Measurements from ENCODE around the gene R3HDM2.

Gene R3HDM2

GRCh38 chr12:57452937-57453509 is 22.2 kb upstream of the R3HDM2 start:
- TF ChIP-seq CTCF (IDR thresholded peaks at IDR 0.05; ENCODE audit: low read depth, low read length, missing control alignments) = peak; percentile 96
- no peak overlapping the region for H3K4me3 ChIP-seq (ENCODE audit: low read depth, low read length)
- DNase-seq (ENCODE audit: low read depth) = no peak

- no peak overlapping the region for H3K4me3 ChIP-seq (ENCODE audit: low read depth, low read length)
- DNase-seq (ENCODE audit: low read depth) = no peak
- TF ChIP-seq CTCF (IDR thresholded peaks at IDR 0.05; ENCODE audit: low read depth, low read length, missing control alignments) = no peak
These were observed 21.5 kb upstream of the R3HDM2 start for GRCh38 chr12:57452181-57452936.

GRCh38 chr12:57451233-57451778 is 20.5 kb upstream of the R3HDM2 start:
- no peak for TF ChIP-seq CTCF (IDR thresholded peaks at IDR 0.05; ENCODE audit: low read depth, low read length, missing control alignments)
- no peak for DNase-seq (ENCODE audit: low read depth)
- no peak overlapping the region for H3K4me3 ChIP-seq (ENCODE audit: low read depth, low read length)

GRCh38 chr12:57450057-57450456 is 19.2 kb upstream of the R3HDM2 start:
- no peak overlapping the region for H3K4me3 ChIP-seq (ENCODE audit: low read depth, low read length)
- TF ChIP-seq CTCF (IDR thresholded peaks at IDR 0.05; ENCODE audit: low read depth, low read length, missing control alignments) = no peak
- DNase-seq (ENCODE audit: low read depth) = no peak

GRCh38 chr12:57449375-57449774 is 18.5 kb upstream of the R3HDM2 start:
- no peak for DNase-seq (ENCODE audit: low read depth)
- H3K4me3 ChIP-seq (ENCODE audit: low read depth, low read length) = no peak overlapping the region
- TF ChIP-seq CTCF (IDR thresholded peaks at IDR 0.05; ENCODE audit: low read depth, low read length, missing control alignments) = no peak

- no peak overlapping the region for H3K4me3 ChIP-seq (ENCODE audit: low read depth, low read length)
- DNase-seq (ENCODE audit: low read depth) = no peak
- TF ChIP-seq CTCF (IDR thresholded peaks at IDR 0.05; ENCODE audit: low read depth, low read length, missing control alignments) = no peak
These were observed 17.8 kb upstream of the R3HDM2 start for GRCh38 chr12:57448669-57449068.
